Nephron (organoid): ENCODE results near the gene SLC6A1.

Experiments
- H3K27ac Mint-ChIP-seq, 3 experiments: 2 replicates each; pipeline ENCODE4 v1.8.0; 2020; ENCODE audit warnings: mixed read lengths in 3 of 3, mild to moderate bottlenecking in 2 of 3, moderate library complexity in 1 of 3
- H3K27me3 Mint-ChIP-seq: 2 replicates; pipeline ENCODE4 v1.8.0; 2021; ENCODE audit warnings: low read depth, mild to moderate bottlenecking, moderate library complexity, mixed read lengths
- H3K36me3 Mint-ChIP-seq: 2 replicates; pipeline ENCODE4 v1.8.0; 2020; ENCODE audit warnings: low read depth, mixed read lengths
- H3K4me1 Mint-ChIP-seq: 2 replicates; pipeline ENCODE4 v1.8.0; 2020; ENCODE audit warnings: mixed read lengths
- H3K4me3 Mint-ChIP-seq, 3 experiments: 2 replicates each; pipeline ENCODE4 v1.8.0; 2020; ENCODE audit warnings: mild to moderate bottlenecking in 3 of 3, mixed read lengths in 3 of 3, moderate library complexity in 2 of 3
- H3K9me3 Mint-ChIP-seq: 2 replicates; pipeline ENCODE4 v1.8.0; 2020; ENCODE audit warnings: mixed read lengths
- CTCF ChIP-seq, 3 experiments: fragments of 200-600 bp; sonication (generic); IDR thresholded peaks; one replicate each; pipeline ENCODE4 v1.5.0; 2021; ENCODE audit warnings: antibody characterized with exemption in 3 of 3; ENCODE audit not compliant: unreplicated experiment in 3 of 3

Gene SLC6A1

GRCh38 chr3:11015369-11015768 lies 22.8 kb downstream of the SLC6A1 start:
- Mint-ChIP-seq H3K4me1 (no peaks in the 10 kb centered on the region), H3K27me3 (peaks cover 31% of the 10 kb centered on the region)

GRCh38 chr3:11016727-11017126 lies 24.2 kb downstream of the SLC6A1 start:
- no peaks in the 10 kb centered on the region for H3K4me1 Mint-ChIP-seq
- peaks cover 26% of the 10 kb centered on the region for H3K27me3 Mint-ChIP-seq
- H3K9me3 Mint-ChIP-seq, result no peaks in the 10 kb centered on the region
- H3K27ac Mint-ChIP-seq, result no peak overlapping the region
- TF ChIP-seq CTCF (IDR thresholded peaks at IDR 0.05; ENCODE audit: unreplicated experiment in 3 of 3), result no peak
- H3K36me3 Mint-ChIP-seq, result no peaks in the 10 kb centered on the region
- no peak overlapping the region for H3K4me3 Mint-ChIP-seq

More at GRCh38 chr3:11015369-11015768, 22.8 kb downstream of the SLC6A1 start:
- no peaks in the 10 kb centered on the region for H3K9me3 Mint-ChIP-seq
- TF ChIP-seq CTCF (IDR thresholded peaks at IDR 0.05; ENCODE audit: unreplicated experiment in 3 of 3), result no peak
- no peak overlapping the region for H3K4me3 Mint-ChIP-seq
- H3K36me3 Mint-ChIP-seq, result no peaks in the 10 kb centered on the region
- H3K27ac Mint-ChIP-seq, result no peak overlapping the region

DNA sequence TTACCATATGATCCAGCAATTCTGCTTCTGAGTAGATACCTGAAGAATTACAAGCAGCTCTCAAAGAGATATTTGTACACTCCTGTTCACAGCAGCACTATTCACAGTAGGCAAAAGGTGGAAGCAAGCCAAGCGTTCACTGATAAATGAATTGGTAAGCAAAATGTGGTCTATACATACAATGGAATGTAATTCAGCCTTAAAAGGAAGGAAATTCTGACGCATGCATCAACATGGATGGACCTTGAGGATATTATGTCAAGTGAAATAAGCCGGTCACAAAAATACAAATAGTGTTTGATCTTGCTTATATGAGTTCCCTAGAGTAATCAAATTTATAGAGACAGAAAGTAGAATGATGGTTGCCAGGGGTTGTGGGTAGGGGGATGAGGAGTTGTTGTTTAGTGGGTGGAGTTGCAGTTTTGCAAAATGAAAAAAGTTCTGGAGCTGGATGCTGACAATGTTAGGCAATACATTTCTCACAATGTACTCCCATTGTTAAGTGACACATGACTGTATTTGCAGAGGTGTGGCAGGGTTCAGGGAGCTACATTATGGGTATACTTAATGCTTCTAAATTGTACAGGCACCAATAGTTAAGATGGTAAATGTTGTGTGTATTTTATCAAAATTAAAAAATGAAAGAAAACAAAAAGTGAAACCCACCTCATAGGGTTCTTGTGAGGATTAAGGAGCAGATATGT lies 26.7 kb downstream of the SLC6A1 start:
- Mint-ChIP-seq H3K36me3 (no peaks in the 10 kb centered on the region), H3K4me1 (no peaks in the 10 kb centered on the region), H3K27ac (no peak overlapping the region), H3K4me3 (no peak overlapping the region), H3K9me3 (no peaks in the 10 kb centered on the region), H3K27me3 (peaks cover 35% of the 10 kb centered on the region)
- TF ChIP-seq CTCF (IDR thresholded peaks at IDR 0.05; ENCODE audit: unreplicated experiment in 3 of 3), result no peak

- Mint-ChIP-seq H3K4me1 (no peaks in the 10 kb centered on the region), H3K27me3 (peaks cover 42% of the 10 kb centered on the region), H3K27ac (no peak overlapping the region), H3K9me3 (peaks cover 2% of the 10 kb centered on the region), H3K4me3 (no peak overlapping the region), H3K36me3 (no peaks in the 10 kb centered on the region)
- TF ChIP-seq CTCF (IDR thresholded peaks at IDR 0.05; ENCODE audit: unreplicated experiment in 3 of 3), result no peak
Observed at GRCh38 chr3:11020764-11021163, 28.2 kb downstream of the SLC6A1 start.

GRCh38 chr3:11021611-11022011 lies 29.1 kb downstream of the SLC6A1 start:
- Mint-ChIP-seq H3K36me3 (no peaks in the 10 kb centered on the region), H3K27ac (no peak overlapping the region), H3K4me1 (no peaks in the 10 kb centered on the region), H3K9me3 (peaks cover 8% of the 10 kb centered on the region), H3K27me3 (peaks cover 49% of the 10 kb centered on the region), H3K4me3 (no peak overlapping the region)
- no peak for TF ChIP-seq CTCF (IDR thresholded peaks at IDR 0.05; ENCODE audit: unreplicated experiment in 3 of 3)

DNA sequence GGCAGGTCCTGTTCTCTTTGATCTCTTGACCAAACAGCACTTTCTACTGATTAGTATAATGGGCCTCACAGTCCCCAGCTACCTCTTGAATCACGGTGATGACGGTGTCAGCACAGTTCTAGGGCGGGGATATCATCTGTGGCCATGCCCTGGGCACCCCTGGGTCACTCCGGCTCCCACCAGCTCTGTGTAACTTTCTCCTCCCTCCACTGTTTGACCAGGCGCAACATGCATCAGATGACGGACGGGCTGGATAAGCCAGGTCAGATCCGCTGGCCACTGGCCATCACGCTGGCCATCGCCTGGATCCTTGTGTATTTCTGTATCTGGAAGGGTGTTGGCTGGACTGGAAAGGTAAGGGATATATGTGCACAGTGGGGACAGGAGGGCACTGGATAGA lies 29.6 kb downstream of the SLC6A1 start:
- Mint-ChIP-seq H3K27ac (no peak overlapping the region), H3K36me3 (no peaks in the 10 kb centered on the region), H3K4me3 (no peak overlapping the region), H3K27me3 (peaks cover 47% of the 10 kb centered on the region), H3K4me1 (no peaks in the 10 kb centered on the region), H3K9me3 (peaks cover 11% of the 10 kb centered on the region)
- no peak for TF ChIP-seq CTCF (IDR thresholded peaks at IDR 0.05; ENCODE audit: unreplicated experiment in 3 of 3)
